ENCODE data around the gene SLC35F1. TPM values are rescaled to one million over a fixed set of nuclear protein-coding genes. Genes with fewer than 3 reads are reported as not detected.
"Not testable (repeated sequence)": the region's sequence is repeated elsewhere in the genome, so short reads cannot be mapped to it uniquely, and the experiment has no call there.

Gene SLC35F1
- total RNA-seq, 1 experiment from 2014 or later = 0.05 TPM

DNA sequence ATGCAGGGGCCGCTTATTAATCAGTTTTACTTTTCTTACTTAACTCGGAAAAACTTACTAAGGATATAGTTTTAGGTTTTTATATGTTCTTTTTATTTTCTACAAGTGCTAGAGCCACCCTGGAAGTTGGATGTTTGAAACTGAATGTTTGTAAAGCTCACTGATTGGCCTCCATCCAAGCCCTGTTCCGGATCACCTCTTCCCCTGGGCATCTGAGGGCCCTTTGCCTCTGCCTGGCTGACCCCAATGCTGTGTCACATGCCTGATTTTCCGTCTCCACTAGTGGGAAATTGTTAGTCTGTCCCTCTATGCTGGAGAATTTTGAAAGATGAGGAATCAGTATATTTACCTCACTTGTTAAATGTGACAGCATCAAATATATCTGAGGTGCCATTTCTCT is 79.3 kb downstream of the SLC35F1 start:
- Histone ChIP-seq H3K4me1 (replicated peaks) (no peaks in the 10 kb centered on the region), H3K27me3 (replicated peaks) (no peaks in the 10 kb centered on the region), H3K36me3 (no peaks in the 10 kb centered on the region), H3K27ac (no peak overlapping the region), H3K4me3 (no peak overlapping the region), H3K9me3 (replicated peaks) (no peaks in the 10 kb centered on the region)
- DNase-seq (ENCODE audit: low read depth in 1 of 2, low spot score in 2 of 2) = no peak

DNA sequence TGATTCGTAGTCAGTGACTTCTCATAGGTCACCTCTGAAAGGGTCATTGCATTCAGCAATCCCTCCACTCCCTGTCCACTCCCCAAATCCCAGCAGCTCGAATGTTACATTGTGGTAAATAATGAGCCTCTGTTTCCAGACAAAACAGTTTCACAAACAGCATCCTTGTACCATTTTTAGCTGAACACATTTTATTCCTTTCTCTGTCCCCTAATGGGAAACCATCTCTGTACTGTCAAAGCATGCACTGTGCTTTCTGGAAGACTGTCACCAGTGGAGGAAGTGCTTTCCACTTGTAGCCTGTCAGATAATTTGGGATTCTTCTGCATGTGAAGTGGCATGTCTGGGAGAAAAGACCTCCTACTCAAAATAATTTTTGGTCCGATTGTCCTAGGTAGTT is 82.0 kb downstream of the SLC35F1 start:
- Histone ChIP-seq H3K27ac (no peak overlapping the region), H3K27me3 (replicated peaks) (no peaks in the 10 kb centered on the region), H3K4me3 (no peak overlapping the region), H3K4me1 (replicated peaks) (no peaks in the 10 kb centered on the region), H3K9me3 (replicated peaks) (no peaks in the 10 kb centered on the region), H3K36me3 (no peaks in the 10 kb centered on the region)
- no peak for DNase-seq (ENCODE audit: low read depth in 1 of 2, low spot score in 2 of 2)

DNA sequence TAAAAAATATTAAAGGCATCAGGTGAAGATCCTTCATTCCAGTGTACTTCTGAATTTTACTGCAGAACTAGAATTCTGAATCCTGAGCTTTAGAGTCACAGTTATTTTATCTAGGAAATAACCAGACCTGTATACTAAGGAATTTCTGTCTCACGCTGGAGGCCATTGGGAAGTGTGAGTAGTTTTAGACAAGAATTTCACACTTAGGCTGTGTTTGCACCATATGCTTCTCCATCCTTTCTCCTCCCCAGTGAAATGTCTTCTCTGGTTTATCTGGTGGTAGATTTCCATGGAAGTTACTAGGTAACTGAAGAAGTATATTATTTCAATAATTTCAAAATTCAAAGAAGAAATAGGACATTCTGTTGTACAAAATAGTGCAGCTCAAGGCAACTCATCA is 83.1 kb downstream of the SLC35F1 start:
- H3K27me3 ChIP-seq (replicated peaks) = no peaks in the 10 kb centered on the region
- H3K36me3 ChIP-seq = no peaks in the 10 kb centered on the region
- no peak overlapping the region for H3K27ac ChIP-seq
- no peaks in the 10 kb centered on the region for H3K4me1 ChIP-seq (replicated peaks)
- no peak for DNase-seq (ENCODE audit: low read depth in 1 of 2, low spot score in 2 of 2)
- no peak overlapping the region for H3K4me3 ChIP-seq
- no peaks in the 10 kb centered on the region for H3K9me3 ChIP-seq (replicated peaks)

DNA sequence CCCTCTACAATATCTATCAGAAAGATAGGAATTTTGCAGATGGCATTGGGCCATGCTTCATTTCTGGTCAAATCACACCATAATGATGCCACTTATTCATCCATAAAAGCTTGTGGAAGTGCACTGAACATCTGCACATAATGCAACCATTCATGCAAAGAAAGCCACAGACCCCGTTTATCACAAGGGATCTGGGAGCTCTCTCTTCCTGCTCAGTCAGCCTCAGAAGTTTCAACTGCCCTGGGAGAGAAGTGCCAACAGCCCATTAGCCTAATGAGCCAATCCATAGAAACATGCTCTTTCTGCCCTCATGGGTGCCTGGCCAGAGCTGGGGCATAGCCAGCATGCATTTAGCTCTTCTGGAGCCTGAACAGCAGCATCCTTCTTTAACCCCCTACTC is 85.8 kb downstream of the SLC35F1 start:
- no peaks in the 10 kb centered on the region for H3K9me3 ChIP-seq (replicated peaks)
- H3K27ac ChIP-seq = no peak overlapping the region
- H3K4me3 ChIP-seq = no peak overlapping the region
- no peaks in the 10 kb centered on the region for H3K36me3 ChIP-seq
- no peak for DNase-seq (ENCODE audit: low read depth in 1 of 2, low spot score in 2 of 2)
- no peaks in the 10 kb centered on the region for H3K27me3 ChIP-seq (replicated peaks)
- no peaks in the 10 kb centered on the region for H3K4me1 ChIP-seq (replicated peaks)

DNA sequence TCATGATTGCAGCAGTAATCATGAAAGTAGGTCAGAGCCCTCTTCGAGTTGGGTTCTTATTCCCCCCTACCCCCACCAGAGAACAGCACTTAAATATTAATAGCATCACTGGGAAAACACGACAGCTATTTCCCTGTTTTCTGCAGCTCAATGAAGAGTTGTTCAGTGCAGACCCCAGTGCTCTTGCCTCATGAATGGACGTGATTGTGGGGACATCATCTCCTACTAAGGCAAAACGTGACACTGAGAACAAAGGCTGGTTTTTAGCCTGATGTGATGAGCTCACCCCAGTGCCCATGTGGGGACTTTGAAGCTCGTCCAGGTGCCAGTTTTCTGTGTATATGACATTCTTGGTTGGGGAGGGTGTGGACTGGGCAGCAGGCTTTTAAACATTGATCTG is 105.9 kb downstream of the SLC35F1 start:
- H3K4me1 ChIP-seq (replicated peaks) = no peaks in the 10 kb centered on the region
- H3K36me3 ChIP-seq = no peaks in the 10 kb centered on the region
- no peak for DNase-seq (ENCODE audit: low read depth in 1 of 2, low spot score in 2 of 2)
- no peak overlapping the region for H3K4me3 ChIP-seq
- no peak overlapping the region for H3K27ac ChIP-seq
- no peaks in the 10 kb centered on the region for H3K9me3 ChIP-seq (replicated peaks)
- no peaks in the 10 kb centered on the region for H3K27me3 ChIP-seq (replicated peaks)

DNA sequence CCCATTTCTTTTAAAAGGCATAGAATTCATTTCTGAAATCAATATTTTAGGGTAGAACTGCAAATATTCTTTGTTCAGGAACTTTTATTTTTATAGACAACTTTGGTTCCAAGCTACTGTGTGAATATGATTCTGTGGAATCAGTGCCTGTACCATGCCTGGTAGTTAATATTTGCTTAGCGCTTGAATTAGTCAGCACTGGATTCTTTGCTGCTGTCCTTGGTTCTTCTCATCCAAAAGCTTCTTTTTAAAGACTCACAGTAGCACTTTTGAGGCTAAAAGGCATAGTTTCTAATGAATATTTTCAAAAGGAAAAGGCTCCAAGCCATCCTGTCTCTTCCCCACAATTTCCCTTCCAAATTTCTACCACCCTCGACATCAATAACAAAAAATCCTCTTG is 109.5 kb downstream of the SLC35F1 start:
- no peaks in the 10 kb centered on the region for H3K4me1 ChIP-seq (replicated peaks)
- no peaks in the 10 kb centered on the region for H3K36me3 ChIP-seq
- H3K4me3 ChIP-seq = no peak overlapping the region
- DNase-seq (ENCODE audit: low read depth in 1 of 2, low spot score in 2 of 2) = no peak
- no peaks in the 10 kb centered on the region for H3K9me3 ChIP-seq (replicated peaks)
- no peak overlapping the region for H3K27ac ChIP-seq
- no peaks in the 10 kb centered on the region for H3K27me3 ChIP-seq (replicated peaks)

DNA sequence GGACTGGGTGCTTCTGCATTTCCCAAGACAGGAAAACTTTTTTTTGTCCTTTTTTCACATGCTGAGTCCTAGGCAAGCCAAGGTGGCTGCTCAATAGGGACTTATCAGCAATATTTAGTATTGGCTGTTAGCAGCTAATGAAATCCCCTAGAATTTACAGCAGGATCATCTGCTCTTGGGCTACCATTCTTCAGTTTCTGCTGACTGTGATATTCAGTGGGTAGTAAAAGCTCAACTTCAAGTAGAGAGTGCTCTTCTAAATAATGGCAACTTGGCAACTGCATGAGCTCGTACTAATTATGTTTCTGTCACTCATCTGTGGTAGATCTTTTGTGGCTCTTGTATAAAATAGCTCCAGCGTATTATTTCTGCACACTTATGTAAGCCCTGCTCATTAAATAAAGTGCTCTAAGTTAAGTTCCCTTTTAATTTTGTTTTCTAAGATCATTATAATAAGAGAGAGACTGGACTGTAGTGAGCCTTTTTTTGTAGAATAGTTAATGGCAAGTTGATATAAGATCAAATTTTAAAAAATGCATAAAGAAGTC is 110.3 kb downstream of the SLC35F1 start:
- H3K9me3 ChIP-seq (replicated peaks) = no peaks in the 10 kb centered on the region
- H3K36me3 ChIP-seq = no peaks in the 10 kb centered on the region
- H3K4me1 ChIP-seq (replicated peaks) = no peaks in the 10 kb centered on the region
- H3K27ac ChIP-seq = no peak overlapping the region
- no peak for DNase-seq (ENCODE audit: low read depth in 1 of 2, low spot score in 2 of 2)
- no peak overlapping the region for H3K4me3 ChIP-seq
- H3K27me3 ChIP-seq (replicated peaks) = no peaks in the 10 kb centered on the region

DNA sequence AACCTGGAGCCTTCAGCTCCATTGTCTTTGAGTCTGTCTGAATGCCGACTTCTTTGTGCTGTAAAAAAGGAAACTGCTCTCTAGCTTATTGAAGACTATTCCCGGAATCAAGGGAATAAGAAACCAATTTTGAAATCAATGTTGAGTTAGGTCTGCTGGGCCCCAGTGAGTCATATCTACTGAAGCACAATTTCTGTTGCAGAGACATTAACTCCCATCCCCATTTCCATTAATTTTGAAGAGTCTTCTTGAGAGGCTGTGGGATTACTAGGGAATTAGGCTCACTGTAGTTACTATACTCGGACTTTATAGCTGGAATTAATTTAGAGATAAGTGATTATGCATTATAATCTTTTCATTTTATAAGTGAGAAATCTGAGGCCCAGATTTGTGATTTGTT is 116.7 kb downstream of the SLC35F1 start:
- DNase-seq (ENCODE audit: low read depth in 1 of 2, low spot score in 2 of 2) = no peak
- Histone ChIP-seq H3K27ac (no peak overlapping the region), H3K9me3 (replicated peaks) (no peaks in the 10 kb centered on the region), H3K4me3 (no peak overlapping the region), H3K36me3 (no peaks in the 10 kb centered on the region), H3K4me1 (replicated peaks) (no peaks in the 10 kb centered on the region), H3K27me3 (replicated peaks) (no peaks in the 10 kb centered on the region)

DNA sequence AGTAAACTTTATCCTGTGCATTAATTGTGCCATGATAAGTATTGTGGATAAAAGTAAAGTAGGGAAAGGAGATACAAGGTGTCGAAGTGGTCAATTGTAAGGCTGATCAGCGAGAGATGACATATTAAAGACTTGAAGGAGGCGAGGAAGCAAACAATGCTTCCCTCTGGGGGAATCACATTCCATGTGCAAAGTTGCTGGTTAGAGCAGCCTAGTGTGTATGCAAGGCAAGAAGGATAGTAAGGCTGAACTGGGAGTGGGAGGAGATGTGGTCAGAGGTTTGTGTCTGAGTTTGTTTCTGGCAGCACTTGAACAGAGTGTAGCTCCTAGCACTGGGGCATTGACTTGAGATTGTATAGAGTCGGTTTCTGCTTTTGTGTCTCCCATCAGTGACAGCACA is 122.9 kb downstream of the SLC35F1 start:
- H3K36me3 ChIP-seq = no peaks in the 10 kb centered on the region
- no peak overlapping the region for H3K27ac ChIP-seq
- DNase-seq (ENCODE audit: low read depth in 1 of 2, low spot score in 2 of 2) = no peak
- no peaks in the 10 kb centered on the region for H3K4me1 ChIP-seq (replicated peaks)
- no peaks in the 10 kb centered on the region for H3K9me3 ChIP-seq (replicated peaks)
- no peaks in the 10 kb centered on the region for H3K27me3 ChIP-seq (replicated peaks)
- no peak overlapping the region for H3K4me3 ChIP-seq

DNA sequence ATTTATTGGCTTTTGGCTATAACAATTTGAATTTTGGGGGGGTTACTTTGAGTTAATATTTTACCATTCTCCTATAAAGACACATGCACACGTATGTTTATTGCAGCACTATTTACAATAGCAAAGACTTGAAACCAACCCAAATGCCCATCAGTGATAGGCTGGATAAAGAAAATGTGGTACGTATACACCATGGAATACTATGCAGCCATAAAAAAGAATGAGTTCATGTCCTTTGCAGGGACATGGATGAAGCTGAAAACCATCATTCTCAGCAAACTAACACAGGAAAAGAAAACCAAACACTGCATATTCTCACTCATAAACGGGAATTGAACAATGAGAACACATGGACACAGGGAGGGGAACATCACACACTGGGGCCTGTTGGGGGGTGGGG is 130.4 kb downstream of the SLC35F1 start:
- H3K36me3 ChIP-seq; H3K4me3 ChIP-seq; H3K9me3 ChIP-seq (replicated peaks); H3K4me1 ChIP-seq (replicated peaks); DNase-seq (ENCODE audit: low read depth in 1 of 2, low spot score in 2 of 2); H3K27ac ChIP-seq; H3K27me3 ChIP-seq (replicated peaks): not testable (repeated sequence)

DNA sequence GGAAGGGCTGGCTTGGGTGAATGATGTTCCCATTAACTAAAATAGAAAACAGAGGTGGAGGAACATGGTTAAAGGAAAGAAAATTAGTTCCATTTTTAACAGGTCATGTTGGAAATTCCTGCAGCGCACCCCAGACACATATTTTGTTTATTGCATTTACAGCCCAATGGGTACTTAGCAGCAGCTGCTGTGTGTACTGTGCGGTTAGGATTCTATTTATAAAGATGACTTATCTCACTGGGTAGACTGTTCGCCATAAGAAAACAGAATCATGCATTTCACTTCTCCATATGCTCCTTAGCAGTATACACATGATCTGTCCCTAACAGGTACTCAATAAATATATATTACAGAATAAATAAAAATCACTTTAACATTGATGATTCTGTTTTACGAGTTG is 135.8 kb downstream of the SLC35F1 start:
- Histone ChIP-seq H3K4me3 (no peak overlapping the region), H3K27ac (no peak overlapping the region), H3K4me1 (replicated peaks) (no peaks in the 10 kb centered on the region), H3K36me3 (no peaks in the 10 kb centered on the region), H3K9me3 (replicated peaks) (no peaks in the 10 kb centered on the region), H3K27me3 (replicated peaks) (no peaks in the 10 kb centered on the region)
- DNase-seq (ENCODE audit: low read depth in 1 of 2, low spot score in 2 of 2) = no peak

DNA sequence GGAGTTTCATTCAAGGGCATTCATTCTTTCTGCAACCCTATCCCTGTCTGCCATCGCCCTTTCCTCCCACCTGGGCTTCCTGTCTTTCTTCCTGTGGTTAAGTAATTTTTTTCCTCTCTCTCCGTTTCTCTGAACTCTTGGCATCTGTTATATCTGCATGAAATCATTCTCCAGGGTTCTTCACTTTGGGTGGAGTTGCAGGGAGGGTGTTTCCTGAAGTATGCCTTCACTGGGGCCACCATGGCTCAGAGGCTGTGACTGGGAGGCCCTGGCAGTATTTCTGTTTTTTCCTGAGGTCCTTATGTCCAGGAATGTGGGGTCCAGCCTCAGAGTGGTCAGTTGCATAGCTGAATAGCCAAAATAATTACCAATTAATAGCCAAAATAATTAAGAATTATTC is 137.2 kb downstream of the SLC35F1 start:
- DNase-seq (ENCODE audit: low read depth in 1 of 2, low spot score in 2 of 2) = no peak
- H3K4me3 ChIP-seq = no peak overlapping the region
- no peaks in the 10 kb centered on the region for H3K27me3 ChIP-seq (replicated peaks)
- no peaks in the 10 kb centered on the region for H3K4me1 ChIP-seq (replicated peaks)
- no peak overlapping the region for H3K27ac ChIP-seq
- no peaks in the 10 kb centered on the region for H3K9me3 ChIP-seq (replicated peaks)
- H3K36me3 ChIP-seq = no peaks in the 10 kb centered on the region

DNA sequence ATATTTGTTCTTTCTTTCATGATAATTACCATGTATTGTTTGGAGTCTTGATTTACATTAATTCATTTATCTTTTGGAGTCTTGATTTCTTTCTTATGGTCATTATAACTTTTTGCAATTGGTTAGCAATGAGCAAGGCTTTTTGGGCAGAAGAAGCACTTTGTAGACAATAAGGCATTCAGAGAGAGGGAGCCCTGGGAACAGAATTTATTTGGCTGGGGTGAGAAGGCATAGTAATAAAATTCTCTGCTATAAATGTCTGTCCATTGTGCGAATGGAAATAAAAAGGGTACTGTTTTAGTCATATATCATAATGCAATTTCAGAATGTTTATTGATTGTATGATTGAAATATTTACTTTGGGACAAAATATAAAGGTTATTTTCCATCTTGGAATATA is 147.0 kb downstream of the SLC35F1 start:
- Histone ChIP-seq H3K4me3 (no peak overlapping the region), H3K9me3 (replicated peaks) (no peaks in the 10 kb centered on the region), H3K4me1 (replicated peaks) (no peaks in the 10 kb centered on the region), H3K36me3 (no peaks in the 10 kb centered on the region), H3K27ac (no peak overlapping the region), H3K27me3 (replicated peaks) (no peaks in the 10 kb centered on the region)
- DNase-seq (ENCODE audit: low read depth in 1 of 2, low spot score in 2 of 2) = no peak

DNA sequence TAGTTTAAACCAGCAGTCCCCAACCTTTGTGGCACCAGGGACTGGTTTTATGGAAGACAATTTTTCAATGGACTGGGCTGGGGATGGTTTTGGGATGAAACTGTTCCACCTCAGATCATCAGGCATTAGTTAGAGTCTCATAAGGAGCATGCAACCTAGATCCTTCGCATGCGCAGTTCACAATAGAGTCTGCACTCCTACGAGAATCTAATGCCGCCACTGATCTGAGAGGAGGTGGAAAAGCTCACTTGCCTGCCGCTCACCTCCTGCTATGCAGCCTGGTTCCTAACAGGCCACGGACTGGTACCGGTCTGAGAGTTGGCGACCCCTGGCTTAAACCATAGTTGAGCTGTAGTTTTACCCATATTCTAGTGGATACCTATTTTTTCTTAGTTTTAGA is 154.6 kb downstream of the SLC35F1 start:
- Histone ChIP-seq H3K4me3 (no peak overlapping the region), H3K4me1 (replicated peaks) (no peaks in the 10 kb centered on the region), H3K27me3 (replicated peaks) (no peaks in the 10 kb centered on the region), H3K27ac (no peak overlapping the region), H3K36me3 (no peaks in the 10 kb centered on the region), H3K9me3 (replicated peaks) (no peaks in the 10 kb centered on the region)
- no peak for DNase-seq (ENCODE audit: low read depth in 1 of 2, low spot score in 2 of 2)

DNA sequence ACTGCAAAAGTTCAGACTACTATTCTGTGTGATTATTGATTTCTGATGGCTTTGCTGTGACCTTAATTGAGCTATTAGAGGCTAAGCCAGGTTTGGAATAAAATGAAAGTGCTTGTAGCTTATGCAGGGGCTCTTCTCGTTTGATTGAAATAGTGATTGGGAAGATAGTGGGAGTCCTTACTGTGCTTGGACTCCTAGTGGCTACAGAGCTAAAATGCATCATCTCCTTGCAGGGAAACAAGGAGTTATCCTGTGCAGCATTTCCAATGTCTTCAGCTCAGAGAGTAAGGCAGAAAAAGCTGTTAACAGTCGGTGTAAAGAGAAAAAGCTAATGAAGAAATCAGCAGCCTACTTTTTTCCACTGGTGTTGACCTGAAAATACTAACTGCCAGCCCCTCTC is 173.5 kb downstream of the SLC35F1 start:
- Histone ChIP-seq H3K9me3 (replicated peaks) (no peaks in the 10 kb centered on the region), H3K36me3 (no peaks in the 10 kb centered on the region), H3K27ac (no peak overlapping the region), H3K4me3 (no peak overlapping the region), H3K4me1 (replicated peaks) (no peaks in the 10 kb centered on the region), H3K27me3 (replicated peaks) (no peaks in the 10 kb centered on the region)
- DNase-seq (ENCODE audit: low read depth in 1 of 2, low spot score in 2 of 2) = no peak
